Measurements from ENCODE around the gene CROCC2. TPM values are rescaled to one million over a fixed set of nuclear protein-coding genes. Genes with fewer than 3 reads are reported as not detected.

CROCC2 gene
- total RNA-seq, 2 donors from 2014 or later, result not detected

DNA sequence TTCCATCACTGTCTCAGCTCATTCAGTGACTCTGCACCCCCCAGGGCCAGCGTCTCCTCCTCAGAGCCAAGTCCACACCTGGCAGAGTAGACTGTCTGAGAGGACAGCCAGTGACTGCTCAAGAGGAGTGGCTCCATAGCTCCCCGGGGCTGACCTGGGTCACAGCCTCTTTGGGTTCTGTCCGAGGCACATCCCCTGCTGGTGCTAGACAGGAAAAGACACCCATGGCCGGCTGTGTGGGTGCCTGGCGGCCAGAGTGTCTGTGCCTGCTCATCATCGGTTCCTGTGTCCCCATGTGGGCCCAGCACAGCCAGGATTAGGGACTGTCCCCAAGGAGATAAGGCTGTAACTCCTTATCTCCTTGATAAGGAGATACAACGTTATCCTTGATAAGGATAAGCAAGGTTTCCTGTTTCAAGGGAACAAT, 3.5 kb upstream of the CROCC2 start:
- no peaks in the 10 kb centered on the region for H3K36me3 ChIP-seq
- DNase-seq (ENCODE audit: low spot score), result no peak
- no peak for ATAC-seq (ENCODE audit: insufficient number of reproducible peaks, low FRiP score, low read depth)
- no peak overlapping the region for H3K4me3 ChIP-seq
- H3K4me1 ChIP-seq (ENCODE audit: control insufficient read depth in 1 of 2, low read depth in 2 of 2), result no peaks in the 10 kb centered on the region
- no peaks in the 10 kb centered on the region for H3K27me3 ChIP-seq (replicated peaks; ENCODE audit: insufficient read depth)
- H3K27ac ChIP-seq, result no peak overlapping the region
- H3K9me3 ChIP-seq, result no peaks in the 10 kb centered on the region
- TF ChIP-seq, protein P1, sequence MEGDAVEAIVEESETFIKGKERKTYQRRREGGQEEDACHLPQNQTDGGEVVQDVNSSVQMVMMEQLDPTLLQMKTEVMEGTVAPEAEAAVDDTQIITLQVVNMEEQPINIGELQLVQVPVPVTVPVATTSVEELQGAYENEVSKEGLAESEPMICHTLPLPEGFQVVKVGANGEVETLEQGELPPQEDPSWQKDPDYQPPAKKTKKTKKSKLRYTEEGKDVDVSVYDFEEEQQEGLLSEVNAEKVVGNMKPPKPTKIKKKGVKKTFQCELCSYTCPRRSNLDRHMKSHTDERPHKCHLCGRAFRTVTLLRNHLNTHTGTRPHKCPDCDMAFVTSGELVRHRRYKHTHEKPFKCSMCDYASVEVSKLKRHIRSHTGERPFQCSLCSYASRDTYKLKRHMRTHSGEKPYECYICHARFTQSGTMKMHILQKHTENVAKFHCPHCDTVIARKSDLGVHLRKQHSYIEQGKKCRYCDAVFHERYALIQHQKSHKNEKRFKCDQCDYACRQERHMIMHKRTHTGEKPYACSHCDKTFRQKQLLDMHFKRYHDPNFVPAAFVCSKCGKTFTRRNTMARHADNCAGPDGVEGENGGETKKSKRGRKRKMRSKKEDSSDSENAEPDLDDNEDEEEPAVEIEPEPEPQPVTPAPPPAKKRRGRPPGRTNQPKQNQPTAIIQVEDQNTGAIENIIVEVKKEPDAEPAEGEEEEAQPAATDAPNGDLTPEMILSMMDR (IDR thresholded peaks at IDR 0.05), result no peak

DNA sequence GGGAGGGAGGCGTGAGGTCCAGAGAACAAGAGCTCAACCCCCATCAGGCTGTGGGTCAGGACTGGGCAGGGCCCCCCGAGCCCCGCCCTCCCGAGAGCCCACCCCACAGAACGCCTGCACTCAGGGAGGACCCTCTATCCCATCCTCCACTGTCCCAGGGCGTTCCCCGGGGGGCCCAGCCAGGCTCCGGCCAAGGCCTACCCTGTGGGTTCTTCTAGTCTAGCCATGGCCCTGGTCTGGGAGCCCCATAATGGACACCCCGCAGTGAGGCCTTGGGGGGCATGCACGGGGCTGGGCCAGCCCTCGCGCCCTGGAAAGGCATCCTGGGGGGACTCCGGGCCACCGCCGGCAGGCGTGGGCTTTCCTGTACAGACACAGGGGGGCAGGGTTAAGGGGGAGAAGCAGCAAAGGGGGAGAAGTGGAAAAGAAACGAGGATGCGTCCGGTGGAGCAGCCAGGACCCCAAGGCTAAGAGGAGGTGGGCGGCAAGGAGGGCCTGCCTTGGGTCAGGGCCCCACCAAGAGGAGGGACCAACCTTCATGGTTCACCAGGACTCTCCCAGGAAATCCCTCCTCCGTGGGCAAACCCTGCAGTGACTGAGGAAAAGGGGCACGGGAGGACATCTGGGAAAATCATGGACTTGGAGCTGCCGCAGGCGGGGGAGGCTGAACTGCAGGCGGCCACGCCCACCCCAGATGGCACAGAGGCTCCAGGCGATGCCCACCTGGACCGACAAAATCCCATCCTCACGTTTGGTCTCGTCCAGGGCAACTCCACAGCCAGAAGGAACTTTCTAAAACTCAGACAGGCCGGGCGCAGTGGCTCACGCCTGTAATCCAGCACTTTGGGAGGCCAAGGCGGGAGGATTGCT, 2.7 kb upstream of the CROCC2 start:
- ATAC-seq (ENCODE audit: insufficient number of reproducible peaks, low FRiP score, low read depth) (no peak), DNase-seq (ENCODE audit: low spot score) (no peak)
- H3K4me3 ChIP-seq, result no peak overlapping the region
- TF ChIP-seq, protein P1 (IDR thresholded peaks at IDR 0.05), result no peak
- H3K9me3 ChIP-seq, result no peaks in the 10 kb centered on the region
- H3K27ac ChIP-seq, result no peak overlapping the region
- H3K27me3 ChIP-seq (replicated peaks; ENCODE audit: insufficient read depth), result no peaks in the 10 kb centered on the region
- no peaks in the 10 kb centered on the region for H3K4me1 ChIP-seq (ENCODE audit: control insufficient read depth in 1 of 2, low read depth in 2 of 2)
- no peaks in the 10 kb centered on the region for H3K36me3 ChIP-seq

DNA sequence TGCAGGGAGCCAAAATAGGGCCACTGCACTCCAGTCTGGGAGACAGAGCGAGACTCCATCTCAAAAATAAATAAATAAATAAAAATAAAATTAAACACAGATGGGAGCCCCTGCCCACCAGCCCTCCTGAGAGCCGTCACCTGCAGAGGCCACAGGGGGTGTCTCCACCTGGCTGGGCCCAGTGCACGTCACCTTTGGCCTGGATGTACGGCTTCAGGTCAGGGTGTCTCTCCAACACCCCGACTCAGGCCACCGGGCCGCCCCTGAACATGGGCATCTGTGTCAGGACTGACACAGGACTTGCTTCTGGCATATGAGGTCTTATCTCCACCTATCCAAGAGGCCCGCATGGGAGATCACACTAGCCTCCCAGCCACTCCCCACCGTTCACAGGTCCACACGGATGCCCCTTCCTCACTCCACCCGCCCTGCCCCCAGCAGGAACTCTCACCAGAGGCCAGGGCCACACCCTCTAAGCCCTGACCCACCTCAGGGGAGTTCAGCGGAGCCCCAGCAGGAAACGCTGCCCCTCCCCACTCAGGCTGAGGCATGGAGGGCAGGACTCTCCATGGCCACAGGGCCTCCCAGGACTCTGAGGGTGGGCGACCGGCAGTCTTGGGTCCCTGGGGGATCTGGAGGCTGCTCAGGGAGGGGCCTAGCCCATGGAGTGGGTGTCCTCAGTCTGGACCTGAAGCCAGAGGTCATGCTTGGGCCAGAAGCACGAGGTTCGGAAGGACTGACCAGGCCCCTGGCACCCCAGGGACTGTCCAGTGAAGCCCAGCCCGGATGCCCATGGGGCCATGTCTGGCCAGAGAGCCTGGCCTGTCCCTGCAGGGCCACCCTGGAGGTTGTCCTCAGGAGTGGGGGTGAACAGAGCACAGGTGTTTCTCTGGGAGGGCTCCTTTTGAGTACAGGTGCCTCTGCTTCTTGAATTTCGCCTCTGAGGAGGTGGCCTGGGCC, 1.6 kb upstream of the CROCC2 start:
- H3K36me3 ChIP-seq, result no peaks in the 10 kb centered on the region
- no peak overlapping the region for H3K4me3 ChIP-seq
- TF ChIP-seq, protein P1 (IDR thresholded peaks at IDR 0.05), result no peak
- ATAC-seq (ENCODE audit: insufficient number of reproducible peaks, low FRiP score, low read depth) (no peak), DNase-seq (ENCODE audit: low spot score) (no peak)
- H3K4me1 ChIP-seq (ENCODE audit: control insufficient read depth in 1 of 2, low read depth in 2 of 2), result no peaks in the 10 kb centered on the region
- H3K27ac ChIP-seq, result no peak overlapping the region
- no peaks in the 10 kb centered on the region for H3K9me3 ChIP-seq
- H3K27me3 ChIP-seq (replicated peaks; ENCODE audit: insufficient read depth), result no peaks in the 10 kb centered on the region

DNA sequence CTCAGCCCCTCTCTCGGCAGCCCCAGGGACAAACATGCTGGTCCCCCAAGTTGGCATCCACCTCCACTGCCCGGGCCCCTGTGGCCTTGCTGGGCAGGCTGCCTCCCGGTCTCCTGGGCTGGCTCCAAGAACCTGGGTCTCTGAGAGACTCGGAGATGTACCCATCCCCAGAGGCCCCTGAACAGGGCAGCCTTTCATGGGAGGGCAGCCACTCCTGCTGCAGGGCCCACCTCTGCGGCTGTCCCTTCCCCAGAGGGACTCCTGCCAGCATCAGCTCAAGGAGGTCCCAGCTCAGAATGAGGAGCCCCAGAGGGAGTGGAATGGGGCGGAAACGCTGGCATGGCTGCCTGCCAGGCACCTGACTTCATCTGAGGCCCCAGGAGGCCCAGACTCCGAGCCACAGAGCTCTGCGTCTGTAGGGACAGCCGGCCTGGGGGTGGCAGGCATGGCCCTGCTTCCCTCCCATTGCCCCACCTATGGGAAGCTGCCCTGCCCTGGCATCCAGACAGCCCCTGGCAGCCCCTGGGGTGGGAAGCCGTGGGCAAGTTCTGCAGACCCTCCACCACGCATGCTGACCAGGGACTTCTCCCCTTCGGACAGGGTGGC, 857 bp upstream of the CROCC2 start:
- H3K4me3 ChIP-seq, result no peak overlapping the region
- no peaks in the 10 kb centered on the region for H3K4me1 ChIP-seq (ENCODE audit: control insufficient read depth in 1 of 2, low read depth in 2 of 2)
- no peaks in the 10 kb centered on the region for H3K36me3 ChIP-seq
- H3K9me3 ChIP-seq, result no peaks in the 10 kb centered on the region
- DNase-seq (ENCODE audit: low spot score) (no peak), ATAC-seq (ENCODE audit: insufficient number of reproducible peaks, low FRiP score, low read depth) (no peak)
- no peak overlapping the region for H3K27ac ChIP-seq
- H3K27me3 ChIP-seq (replicated peaks; ENCODE audit: insufficient read depth), result no peaks in the 10 kb centered on the region
- TF ChIP-seq, protein P1 (IDR thresholded peaks at IDR 0.05), result no peak
